Retinal pigment epithelial cell (primary cell): Measurements from ENCODE around the gene MKNK1.

Experiments used
- DNase-seq: peaks from one replicate; pipeline ENCODE4 v3.0.0-alpha.2; 2010; ENCODE audit warnings: low read depth
- H3K4me3 ChIP-seq: 2 replicates; pipeline ENCODE4 v1.5.1; 2011; ENCODE audit warnings: mild to moderate bottlenecking, low read length, control low read depth, moderate library complexity
- TF ChIP-seq, protein P1 (sequence below): conservative IDR thresholded peaks from 2 replicates; pipeline ENCODE4 v1.5.1; 2011; ENCODE audit warnings: low read depth, low read length, control low read depth, inconsistent platforms

MKNK1 gene

GRCh38 chr1:46516200-46516950 lies 87.7 kb downstream of the MKNK1 start:
- no peak overlapping the region for H3K4me3 ChIP-seq
- TF ChIP-seq, protein P1, sequence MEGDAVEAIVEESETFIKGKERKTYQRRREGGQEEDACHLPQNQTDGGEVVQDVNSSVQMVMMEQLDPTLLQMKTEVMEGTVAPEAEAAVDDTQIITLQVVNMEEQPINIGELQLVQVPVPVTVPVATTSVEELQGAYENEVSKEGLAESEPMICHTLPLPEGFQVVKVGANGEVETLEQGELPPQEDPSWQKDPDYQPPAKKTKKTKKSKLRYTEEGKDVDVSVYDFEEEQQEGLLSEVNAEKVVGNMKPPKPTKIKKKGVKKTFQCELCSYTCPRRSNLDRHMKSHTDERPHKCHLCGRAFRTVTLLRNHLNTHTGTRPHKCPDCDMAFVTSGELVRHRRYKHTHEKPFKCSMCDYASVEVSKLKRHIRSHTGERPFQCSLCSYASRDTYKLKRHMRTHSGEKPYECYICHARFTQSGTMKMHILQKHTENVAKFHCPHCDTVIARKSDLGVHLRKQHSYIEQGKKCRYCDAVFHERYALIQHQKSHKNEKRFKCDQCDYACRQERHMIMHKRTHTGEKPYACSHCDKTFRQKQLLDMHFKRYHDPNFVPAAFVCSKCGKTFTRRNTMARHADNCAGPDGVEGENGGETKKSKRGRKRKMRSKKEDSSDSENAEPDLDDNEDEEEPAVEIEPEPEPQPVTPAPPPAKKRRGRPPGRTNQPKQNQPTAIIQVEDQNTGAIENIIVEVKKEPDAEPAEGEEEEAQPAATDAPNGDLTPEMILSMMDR = no peak
- no peak for DNase-seq

- H3K4me3 ChIP-seq = no peak overlapping the region
- no peak for DNase-seq
- TF ChIP-seq, protein P1 = no peak
These were observed 88.5 kb downstream of the MKNK1 start for GRCh38 chr1:46515576-46515975.

GRCh38 chr1:46513536-46513935 lies 90.5 kb downstream of the MKNK1 start:
- H3K4me3 ChIP-seq = no peak overlapping the region
- TF ChIP-seq, protein P1 = no peak
- no peak for DNase-seq

DNA sequence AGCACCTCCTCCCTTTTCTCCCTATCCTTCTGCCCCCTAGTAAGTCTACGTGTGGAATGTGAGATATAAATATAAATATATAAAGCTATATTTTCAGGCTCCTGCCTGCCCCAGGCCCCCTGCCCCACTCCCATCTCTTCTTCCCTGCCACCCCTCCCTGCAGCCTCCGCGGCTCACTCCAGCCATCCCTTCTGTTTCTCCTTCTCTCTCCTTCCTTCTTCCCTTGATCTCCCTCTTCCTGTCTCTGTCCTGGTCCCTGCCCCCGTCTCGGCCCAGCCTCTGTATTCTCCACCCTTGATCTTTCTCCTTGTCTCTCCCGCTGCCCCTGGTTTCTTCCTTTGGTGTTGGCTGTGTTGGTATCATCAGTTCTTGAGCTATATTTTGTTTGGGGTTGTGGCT lies 91.3 kb downstream of the MKNK1 start:
- TF ChIP-seq, protein P1 = no peak
- DNase-seq = no peak
- no peak overlapping the region for H3K4me3 ChIP-seq

DNA sequence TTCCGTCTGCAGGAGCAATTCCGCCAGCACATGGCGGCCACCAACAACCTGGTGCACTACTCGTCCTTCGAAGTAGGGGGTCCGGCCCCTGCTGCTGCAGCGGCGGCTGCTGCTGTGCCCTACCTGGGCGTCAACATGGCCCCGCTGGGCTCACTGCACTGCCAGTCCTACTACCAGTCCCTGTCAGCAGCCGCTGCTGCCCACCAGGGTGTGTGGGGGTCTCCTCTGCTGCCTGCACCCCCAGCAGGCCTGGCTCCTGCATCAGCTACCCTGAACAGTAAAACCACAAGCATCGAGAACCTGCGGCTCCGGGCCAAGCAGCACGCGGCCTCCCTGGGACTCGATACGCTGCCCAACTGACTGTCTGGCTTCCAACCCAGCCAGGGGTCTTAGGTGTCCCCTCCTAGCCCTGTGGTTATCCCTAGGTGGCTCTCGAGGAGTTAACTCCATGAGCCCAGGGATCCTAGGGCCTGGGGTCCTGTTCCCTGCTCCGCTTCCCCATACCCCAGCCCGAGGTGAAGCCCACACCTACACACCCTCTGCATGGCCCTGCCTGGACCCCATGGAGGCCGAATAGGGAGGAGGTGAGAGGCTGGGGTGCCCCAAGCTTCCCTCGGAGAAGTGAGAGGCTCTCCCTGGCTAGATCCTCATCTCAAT lies 91.8 kb downstream of the MKNK1 start:
- no peak for DNase-seq
- TF ChIP-seq, protein P1 = no peak
- no peak overlapping the region for H3K4me3 ChIP-seq

DNA sequence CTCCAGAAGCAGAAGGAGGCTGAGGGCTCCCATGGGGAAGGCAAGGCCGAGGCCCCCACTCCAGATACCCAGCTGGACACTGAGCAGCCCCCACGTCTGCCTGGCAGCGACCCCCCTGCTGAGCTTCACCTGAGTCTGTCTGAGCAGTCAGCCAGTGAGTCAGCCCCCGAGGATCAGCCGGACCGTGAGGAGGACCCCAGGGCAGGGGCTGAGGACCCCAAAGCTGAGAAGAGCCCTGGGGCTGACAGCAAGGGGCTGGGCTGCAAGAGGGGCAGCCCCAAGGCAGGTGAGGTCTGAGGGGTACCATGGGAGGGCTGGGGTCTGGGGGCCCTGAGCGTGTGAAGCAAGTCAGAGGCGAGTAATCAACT lies 93.1 kb downstream of the MKNK1 start:
- no peak for DNase-seq
- H3K4me3 ChIP-seq = no peak overlapping the region
- TF ChIP-seq, protein P1 = no peak

- TF ChIP-seq, protein P1 = no peak
- DNase-seq = no peak
- no peak overlapping the region for H3K4me3 ChIP-seq
These were observed 93.6 kb downstream of the MKNK1 start for GRCh38 chr1:46510341-46510997.
